Anterior cingulate cortex (tissue), 58 donors: ENCODE data around the gene MYCBPAP.

Experiments used
- DNase-seq, 58 donors: peaks; one replicate each; lab custom pipeline; 2025; lab: John Stamatoyannopoulos, UW

Gene MYCBPAP

DNA sequence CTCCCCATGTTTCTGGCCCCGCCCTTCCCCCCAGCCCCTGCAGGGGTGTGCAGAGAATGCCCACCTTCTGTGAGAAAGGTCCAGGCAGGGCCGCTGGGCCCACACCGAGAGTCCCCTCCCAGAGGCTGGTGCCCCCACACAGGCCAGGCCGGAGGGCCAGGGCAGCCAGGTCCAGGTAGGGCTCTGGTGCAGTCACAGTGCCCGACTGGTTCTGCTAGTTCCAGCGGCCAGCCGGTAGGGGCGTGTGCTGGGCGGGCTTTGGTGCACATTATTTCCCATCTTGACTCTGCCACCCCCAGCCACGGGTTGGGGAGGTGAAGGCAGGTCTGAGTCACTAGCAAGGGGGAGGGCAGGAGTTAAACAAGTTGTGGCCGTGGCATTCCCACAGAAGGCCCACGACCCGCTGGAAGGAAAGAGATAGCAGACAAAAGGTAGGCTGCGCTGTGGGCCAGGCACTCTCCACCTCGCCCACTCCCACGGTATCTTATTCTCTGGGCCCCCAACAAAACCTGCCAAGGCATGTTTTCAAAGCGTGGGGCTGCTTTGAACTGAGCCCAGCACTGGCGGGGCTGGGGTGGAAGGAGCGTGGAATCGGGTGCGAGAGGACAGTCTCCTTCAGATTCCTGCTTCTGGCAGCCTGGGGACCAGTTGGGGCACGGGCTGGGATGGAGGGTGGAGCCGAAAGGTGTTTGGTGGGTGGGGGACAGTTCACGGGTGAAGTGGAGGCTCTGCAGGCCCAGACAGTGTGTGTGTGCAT is 26.2 kb downstream of the MYCBPAP start:
- no peak for DNase-seq

DNA sequence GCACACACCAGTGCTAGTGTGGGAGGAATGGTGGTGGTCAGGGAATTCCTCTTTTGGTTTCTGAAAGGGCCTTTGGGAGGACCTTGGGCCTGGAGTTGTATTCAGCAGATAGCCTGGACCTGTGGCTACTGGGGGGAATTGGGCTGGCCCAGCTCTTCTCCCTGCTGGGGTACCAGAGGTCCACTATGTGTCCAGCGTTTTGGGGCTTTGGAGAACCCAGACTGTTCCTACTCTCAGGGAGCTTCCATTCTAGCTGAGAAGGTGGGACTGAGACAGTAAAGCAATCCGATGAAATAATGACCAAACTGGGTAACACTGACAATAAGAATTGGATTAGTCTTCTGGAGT is 26.7 kb downstream of the MYCBPAP start:
- DNase-seq = no peak

DNA sequence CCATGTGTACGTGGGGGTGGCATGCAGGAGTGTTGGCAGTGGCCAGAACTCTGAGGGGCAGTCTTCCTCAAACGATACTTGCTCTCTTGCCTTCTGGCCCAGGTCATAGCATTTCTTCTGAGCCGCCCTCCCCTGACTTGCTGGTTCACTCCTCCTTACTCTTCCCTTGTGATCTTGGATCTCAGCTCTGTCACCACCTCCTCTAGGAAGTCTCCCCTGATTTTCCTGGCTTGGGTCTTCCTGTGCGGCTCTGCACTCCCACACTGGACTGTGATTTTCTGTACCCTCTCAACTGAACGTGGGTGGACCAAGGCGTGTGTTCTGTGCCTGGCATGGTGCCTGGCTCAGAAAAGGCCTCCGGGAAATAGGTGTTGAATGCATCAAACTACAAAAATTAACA is 27.2 kb downstream of the MYCBPAP start:
- DNase-seq = peak in 11 of 58 donors; percentile 6 to 41 (median 17)

GRCh38 chr17:50536683-50537646 is 28.7 kb downstream of the MYCBPAP start:
- no peak for DNase-seq

- no peak for DNase-seq
Observed at GRCh38 chr17:50537721-50538548, 29.7 kb downstream of the MYCBPAP start.

DNA sequence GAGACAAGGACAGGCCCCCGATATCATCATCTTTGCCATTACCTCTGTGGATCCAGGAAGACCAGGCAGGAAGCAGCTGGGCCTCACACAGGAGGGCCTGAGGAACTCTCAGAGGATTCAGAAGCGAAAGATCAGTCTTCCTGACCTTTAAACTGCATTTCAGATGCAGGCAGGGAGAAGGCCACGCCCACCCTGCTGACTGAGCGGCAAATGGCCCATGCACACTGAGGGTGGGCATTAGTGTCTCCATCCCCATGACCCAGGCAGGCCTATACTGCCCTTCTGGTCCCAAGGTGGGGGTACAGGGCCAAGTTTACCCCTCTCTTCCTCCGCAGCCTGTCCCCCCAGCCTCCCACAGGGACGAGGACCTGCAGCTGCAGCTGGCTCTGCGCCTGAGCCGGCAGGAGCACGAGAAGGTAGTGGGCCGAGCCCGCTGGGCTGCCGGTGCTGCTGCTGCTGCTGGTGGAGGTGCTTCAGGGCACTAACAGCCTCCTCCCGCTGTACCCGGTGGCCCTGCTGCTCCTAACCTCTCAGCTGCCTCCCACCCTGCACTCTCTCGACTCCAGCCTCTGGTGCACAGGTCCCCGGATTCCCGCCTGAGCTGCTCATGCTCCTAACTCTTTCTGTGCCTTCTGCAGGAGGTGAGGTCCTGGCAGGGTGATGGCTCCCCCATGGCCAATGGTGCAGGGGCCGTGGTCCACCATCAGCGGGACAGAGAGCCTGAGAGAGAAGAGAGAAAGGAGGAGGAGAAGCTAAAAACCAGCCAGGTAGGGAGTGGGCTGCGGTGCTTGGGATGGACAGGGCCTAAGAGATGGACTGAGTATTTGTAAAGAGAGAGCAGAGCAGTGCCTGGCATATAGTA is 30.5 kb downstream of the MYCBPAP start:
- DNase-seq = no peak

DNA sequence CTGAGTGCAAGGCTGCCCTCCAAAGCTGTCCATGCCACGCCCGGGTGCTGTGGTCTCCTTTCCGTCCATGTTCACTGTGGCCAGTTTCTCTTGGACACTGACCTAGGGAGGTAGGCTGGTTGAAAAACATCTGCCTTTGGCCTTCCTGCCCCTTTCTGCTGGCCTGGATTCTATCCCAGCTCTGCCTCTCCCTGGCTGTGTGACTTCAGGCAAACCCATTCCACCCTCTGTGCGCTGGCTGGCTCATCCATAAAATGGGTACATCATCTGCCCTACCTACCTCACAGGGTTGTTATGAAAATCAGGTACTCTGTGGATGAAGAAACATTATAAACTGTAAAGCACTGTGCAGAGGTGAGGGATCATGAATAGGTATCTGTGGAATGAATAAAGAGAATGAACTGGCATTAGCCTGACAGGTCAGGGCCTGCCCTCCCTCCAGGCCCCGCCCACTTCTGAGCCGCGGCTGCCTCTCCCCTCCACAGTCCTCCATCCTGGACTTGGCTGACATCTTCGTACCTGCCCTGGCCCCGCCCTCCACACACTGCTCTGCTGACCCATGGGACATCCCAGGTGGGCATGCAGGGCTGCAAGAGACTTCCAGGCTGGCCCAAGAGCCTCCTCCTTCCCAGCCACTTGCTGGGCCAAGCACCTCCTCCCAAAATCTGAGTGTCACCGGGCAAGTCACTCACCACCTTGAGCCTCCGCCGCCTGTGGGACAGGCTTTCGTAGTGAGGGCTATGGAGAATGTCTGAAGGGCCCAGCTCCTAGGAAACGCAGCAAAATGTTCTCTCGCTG is 31.7 kb downstream of the MYCBPAP start:
- no peak for DNase-seq

DNA sequence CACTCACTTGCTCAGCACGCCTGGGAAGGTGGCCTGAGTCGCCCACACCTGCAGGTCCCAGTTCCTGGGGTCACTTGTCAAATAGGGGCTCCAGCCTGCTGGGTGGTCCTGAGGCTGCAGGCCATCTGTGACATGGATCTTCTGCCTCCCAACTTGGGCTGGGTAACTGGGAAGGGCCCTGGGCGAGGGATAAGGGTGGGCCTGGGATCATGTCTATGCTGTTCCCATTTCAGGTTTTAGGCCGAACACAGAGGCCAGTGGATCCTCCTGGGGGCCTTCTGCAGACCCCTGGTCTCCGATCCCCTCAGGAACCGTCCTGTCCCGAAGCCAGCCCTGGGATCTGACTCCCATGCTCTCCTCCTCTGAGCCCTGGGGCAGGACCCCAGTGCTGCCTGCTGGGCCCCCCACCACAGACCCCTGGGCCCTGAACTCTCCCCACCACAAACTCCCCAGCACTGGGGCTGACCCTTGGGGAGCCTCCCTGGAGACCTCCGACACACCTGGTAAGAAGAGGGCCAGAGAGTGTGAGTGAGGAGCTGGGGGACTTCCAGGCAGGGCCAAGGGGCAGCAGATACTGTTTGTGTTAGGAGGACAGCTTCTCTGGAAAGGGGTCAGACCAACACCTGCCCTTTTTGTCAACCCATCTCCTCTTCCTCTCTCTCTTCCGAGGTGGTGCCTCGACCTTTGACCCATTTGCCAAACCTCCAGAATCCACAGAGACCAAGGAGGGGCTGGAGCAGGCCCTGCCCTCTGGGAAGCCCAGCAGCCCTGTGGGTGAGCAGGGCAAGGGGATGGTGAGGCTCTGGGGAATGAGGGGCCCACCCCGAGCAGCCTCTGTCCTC is 32.5 kb downstream of the MYCBPAP start:
- no peak for DNase-seq

DNA sequence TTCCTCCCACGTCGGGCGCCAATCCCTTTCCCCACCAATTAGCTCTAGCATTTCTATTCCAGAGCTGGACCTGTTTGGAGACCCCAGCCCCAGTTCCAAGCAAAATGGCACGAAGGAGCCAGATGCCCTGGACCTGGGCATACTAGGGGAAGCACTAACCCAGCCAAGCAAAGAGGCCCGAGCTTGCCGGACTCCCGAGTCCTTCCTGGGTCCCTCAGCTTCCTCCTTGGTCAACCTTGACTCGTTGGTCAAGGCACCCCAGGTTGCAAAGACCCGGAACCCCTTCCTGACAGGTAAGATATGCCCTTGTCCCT is 33.1 kb downstream of the MYCBPAP start:
- DNase-seq = no peak

- DNase-seq = peak in 57 of 58 donors; percentile 18 to 87 (median 76)
Observed at GRCh38 chr17:50541716-50542688, 33.8 kb downstream of the MYCBPAP start.

DNA sequence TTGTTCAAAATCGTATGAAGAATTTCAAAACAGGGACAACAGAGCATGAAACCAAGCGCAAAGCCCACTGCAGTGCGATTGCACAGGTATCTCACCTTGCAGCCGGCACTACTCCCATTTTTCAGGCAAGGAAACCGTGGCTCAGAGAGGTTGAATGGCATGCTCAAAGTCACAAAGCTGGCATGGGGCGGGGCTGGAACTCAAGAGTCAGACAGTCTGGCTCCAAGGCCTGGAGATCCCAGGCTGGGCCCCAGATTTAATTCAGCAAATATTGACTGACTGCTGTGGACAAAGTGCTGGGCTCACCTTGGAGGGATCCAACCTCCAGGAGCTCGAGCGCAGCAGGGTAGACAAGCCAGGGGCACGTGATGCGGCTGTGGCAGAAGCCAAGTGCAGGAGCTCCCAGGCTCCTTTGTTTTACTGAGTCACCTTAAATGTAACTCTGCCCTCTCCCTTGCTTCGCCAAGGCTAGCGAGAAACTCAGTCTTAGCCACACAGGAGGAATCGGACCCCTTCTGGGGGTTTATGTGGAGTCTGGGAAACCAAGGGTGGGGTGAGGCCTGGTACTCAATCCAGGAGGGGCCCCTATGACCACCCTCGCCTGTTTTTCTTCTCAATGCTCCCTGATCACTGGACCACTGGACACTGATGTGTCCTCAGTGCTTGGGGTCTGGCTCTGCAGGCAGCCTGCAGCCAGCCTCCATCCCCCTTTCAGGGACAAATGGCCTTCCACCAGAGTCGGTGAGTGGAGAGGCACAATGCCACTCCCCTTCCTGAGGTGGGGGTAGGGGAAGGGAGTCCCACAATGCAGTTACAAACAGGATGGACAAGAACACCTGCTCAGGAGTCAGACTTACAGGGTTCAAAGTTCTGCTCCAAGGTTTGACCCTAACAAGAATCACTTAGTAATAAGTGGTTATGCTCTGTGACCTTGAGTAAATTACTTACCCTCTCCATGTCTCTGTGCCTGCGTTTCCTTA is 34.8 kb downstream of the MYCBPAP start:
- DNase-seq = no peak

DNA sequence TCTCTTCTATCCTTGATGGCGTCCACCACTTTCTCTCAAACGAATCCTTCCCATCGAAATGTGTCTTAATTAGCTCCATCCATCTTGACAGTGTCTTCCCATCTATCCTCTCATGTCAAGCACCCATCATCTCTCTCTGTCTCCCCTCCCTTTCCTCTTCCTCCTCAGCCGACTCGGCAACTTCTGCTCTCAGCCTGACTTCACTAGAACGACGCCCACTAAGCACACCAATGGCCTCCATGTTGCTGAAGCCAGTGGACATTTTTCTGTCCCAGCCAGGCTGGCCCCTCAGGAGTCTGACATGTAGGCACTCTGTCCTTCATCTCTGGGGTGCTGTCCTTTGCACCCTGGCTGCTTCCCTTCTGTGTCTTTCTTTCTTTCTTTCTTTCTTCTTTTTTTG is 36.3 kb downstream of the MYCBPAP start:
- DNase-seq = no peak

- DNase-seq = no peak
Observed at GRCh38 chr17:50545311-50545710, 37.1 kb downstream of the MYCBPAP start.

GRCh38 chr17:50546701-50547034 is 38.4 kb downstream of the MYCBPAP start:
- no peak for DNase-seq

- peak in 56 of 58 donors; percentile 24 to 91 (median 74) for DNase-seq
Observed at GRCh38 chr17:50547035-50547735, 38.9 kb downstream of the MYCBPAP start, which contains the start of gene SPATA20. TSS of gene SPATA20 (plus strand) at chr17:50547174. CDS start at chr17:50547209, 35 bp downstream.
